Measurements from ENCODE around the gene INTS1. TPM values are rescaled to one million over a fixed set of nuclear protein-coding genes. Genes with fewer than 3 reads are reported as not detected.

The INTS1 gene
- total RNA-seq, 1 donor from 2014 or later = 29.9 TPM

GRCh38 chr7:1483079-1483478, 21.1 kb downstream of the INTS1 start:
- Histone ChIP-seq H3K27me3 (ENCODE audit: low read depth) (no peaks in the 10 kb centered on the region), H3K27ac (replicated peaks) (no peak overlapping the region), H3K4me3 (no peak overlapping the region), H3K4me1 (no peaks in the 10 kb centered on the region), H3K36me3 (peaks cover 99% of the 10 kb centered on the region), H3K9me3 (replicated peaks) (no peaks in the 10 kb centered on the region)
- TF ChIP-seq CTCF (IDR thresholded peaks at IDR 0.05; ENCODE audit: borderline replicate concordance) = no peak
- no peak for DNase-seq
- intact Hi-C loops (cut with micrococcal nuclease) = no loop called here

- H3K36me3 ChIP-seq = peaks cover 98% of the 10 kb centered on the region
- no peak for TF ChIP-seq CTCF (IDR thresholded peaks at IDR 0.05; ENCODE audit: borderline replicate concordance)
- intact Hi-C loops (cut with micrococcal nuclease) = no loop called here
- H3K27ac ChIP-seq (replicated peaks) = no peak overlapping the region
- H3K9me3 ChIP-seq (replicated peaks) = no peaks in the 10 kb centered on the region
- H3K4me3 ChIP-seq = no peak overlapping the region
- H3K4me1 ChIP-seq = no peaks in the 10 kb centered on the region
- no peak for DNase-seq
- H3K27me3 ChIP-seq (ENCODE audit: low read depth) = no peaks in the 10 kb centered on the region
Measured at GRCh38 chr7:1481300-1481699, 22.9 kb downstream of the INTS1 start.

- no peak for TF ChIP-seq CTCF (IDR thresholded peaks at IDR 0.05; ENCODE audit: borderline replicate concordance)
Measured at GRCh38 chr7:1480670-1481069, 23.5 kb downstream of the INTS1 start.

GRCh38 chr7:1479287-1479686, 24.9 kb downstream of the INTS1 start:
- intact Hi-C loops (cut with micrococcal nuclease) = loop anchor here (10.0 kb wide), 1 partner anchor 254 kb away; no protein-coding TSS in a partner anchor
- Histone ChIP-seq H3K27ac (replicated peaks) (no peak overlapping the region), H3K27me3 (ENCODE audit: low read depth) (no peaks in the 10 kb centered on the region), H3K4me3 (no peak overlapping the region), H3K36me3 (peaks cover 98% of the 10 kb centered on the region), H3K9me3 (replicated peaks) (no peaks in the 10 kb centered on the region), H3K4me1 (peaks cover 3% of the 10 kb centered on the region)
- TF ChIP-seq CTCF (IDR thresholded peaks at IDR 0.05; ENCODE audit: borderline replicate concordance) = no peak
- no peak for DNase-seq

More at GRCh38 chr7:1480670-1481069, 23.5 kb downstream of the INTS1 start:
- Histone ChIP-seq H3K27ac (replicated peaks) (no peak overlapping the region), H3K9me3 (replicated peaks) (no peaks in the 10 kb centered on the region), H3K4me1 (no peaks in the 10 kb centered on the region), H3K4me3 (no peak overlapping the region), H3K36me3 (peaks cover 98% of the 10 kb centered on the region), H3K27me3 (ENCODE audit: low read depth) (no peaks in the 10 kb centered on the region)
- intact Hi-C loops (cut with micrococcal nuclease) = no loop called here
- no peak for DNase-seq

- Histone ChIP-seq H3K4me1 (peaks cover 11% of the 10 kb centered on the region), H3K36me3 (peaks cover 96% of the 10 kb centered on the region), H3K27ac (replicated peaks) (no peak overlapping the region), H3K27me3 (ENCODE audit: low read depth) (no peaks in the 10 kb centered on the region), H3K4me3 (no peak overlapping the region), H3K9me3 (replicated peaks) (no peaks in the 10 kb centered on the region)
- no peak for DNase-seq
- intact Hi-C loops (cut with micrococcal nuclease) = loop anchor here (10.0 kb wide), 1 partner anchor 254 kb away; no protein-coding TSS in a partner anchor
- TF ChIP-seq CTCF (IDR thresholded peaks at IDR 0.05; ENCODE audit: borderline replicate concordance) = no peak
Measured at GRCh38 chr7:1478480-1478879, 25.7 kb downstream of the INTS1 start.
